ENCODE measurements around the gene WAPL.
"Not testable (repeated sequence)": the region's sequence is repeated elsewhere in the genome, so short reads cannot be mapped to it uniquely, and the experiment has no call there.

Gene WAPL

GRCh38 chr10:86391986-86392722 lies 129.4 kb downstream of the WAPL start:
- no peak overlapping the region for H3K4me3 ChIP-seq (replicated peaks in 1 of 2; ENCODE audit: low read depth in 2 of 2, low read length in 2 of 2)
- no peak for DNase-seq (ENCODE audit: low read depth in 2 of 2)
- no peak for TF ChIP-seq CTCF (IDR thresholded peaks at IDR 0.05; ENCODE audit: low read depth, low read length)

- DNase-seq (ENCODE audit: low read depth in 2 of 2) = no peak
- TF ChIP-seq CTCF (IDR thresholded peaks at IDR 0.05; ENCODE audit: low read depth, low read length) = no peak
- no peak overlapping the region for H3K4me3 ChIP-seq (replicated peaks in 1 of 2; ENCODE audit: low read depth in 2 of 2, low read length in 2 of 2)
These were observed 130.3 kb downstream of the WAPL start for GRCh38 chr10:86391236-86391840.

- DNase-seq (ENCODE audit: low read depth in 2 of 2) = no peak
- TF ChIP-seq CTCF (IDR thresholded peaks at IDR 0.05; ENCODE audit: low read depth, low read length) = no peak
- no peak overlapping the region for H3K4me3 ChIP-seq (replicated peaks in 1 of 2; ENCODE audit: low read depth in 2 of 2, low read length in 2 of 2)
These were observed 131.1 kb downstream of the WAPL start for GRCh38 chr10:86390337-86391120.

GRCh38 chr10:86389441-86390193 lies 132.0 kb downstream of the WAPL start:
- no peak for TF ChIP-seq CTCF (IDR thresholded peaks at IDR 0.05; ENCODE audit: low read depth, low read length)
- peak overlapping the region in 1 of 2 donors; percentile 18 for H3K4me3 ChIP-seq (replicated peaks in 1 of 2; ENCODE audit: low read depth in 2 of 2, low read length in 2 of 2)
- peak in 1 of 2 donors; percentile 49 for DNase-seq (ENCODE audit: low read depth in 2 of 2)

GRCh38 chr10:86389109-86389440 lies 132.5 kb downstream of the WAPL start:
- peak overlapping the region in 1 of 2 donors; percentile 18 for H3K4me3 ChIP-seq (replicated peaks in 1 of 2; ENCODE audit: low read depth in 2 of 2, low read length in 2 of 2)
- not testable (repeated sequence) for DNase-seq (ENCODE audit: low read depth in 2 of 2)

GRCh38 chr10:86388119-86388704 lies 133.4 kb downstream of the WAPL start:
- no peak for DNase-seq (ENCODE audit: low read depth in 2 of 2)
- no peak for TF ChIP-seq CTCF (IDR thresholded peaks at IDR 0.05; ENCODE audit: low read depth, low read length)

More at GRCh38 chr10:86388119-86388704, 133.4 kb downstream of the WAPL start:
- H3K4me3 ChIP-seq (replicated peaks in 1 of 2; ENCODE audit: low read depth in 2 of 2, low read length in 2 of 2) = no peak overlapping the region
